Endothelial cell of umbilical vein (primary cell): ENCODE results near the gene REEP1. TPM values are rescaled to one million over a fixed set of nuclear protein-coding genes. Genes with fewer than 3 reads are reported as not detected.

ENCODE experiments used
- BruUV-seq: library from RNA; stranded (reverse); fragments of 400-500 nt; replicated peaks from 2 replicates; lab custom pipeline; 2021; lab: Mats Ljungman, UMichigan
- CTCF ChIA-PET: fragments of 300-600, 350-600 bp; sonication (Branson Sonifier 250); formaldehyde crosslinking; loops from one replicate; lab custom pipeline; 2021; ENCODE audit warnings: antibody characterized with exemption, inconsistent platforms; lab: Charles Lee
- POLR2A ChIA-PET: fragments of 300-600, 350-600 bp; sonication (Branson Sonifier 250); formaldehyde crosslinking; loops from one replicate; lab custom pipeline; 2021; ENCODE audit warnings: antibody characterized with exemption, inconsistent platforms; lab: Charles Lee
- DNase-seq: peaks from one replicate; pipeline ENCODE4 v3.0.0-alpha.2; 2011; ENCODE audit warnings: low read depth, low spot score
- FAIRE-seq: peaks from 2 replicates; lab custom pipeline; 2011; peaks lifted over from hg19 to GRCh38; lab: Jason Lieb, UNC
- H2AFZ ChIP-seq: 2 replicates; pipeline ENCODE4 v1.6.0; 2012; ENCODE audit warnings: low read depth, low read length, control low read depth, inconsistent platforms
- H3K27ac ChIP-seq: 2 replicates; pipeline ENCODE4 v1.5.1; 2011; ENCODE audit warnings: low read depth, mild to moderate bottlenecking, control low read depth, low read length, moderate library complexity; ENCODE audit not compliant: insufficient read depth
- H3K27me3 ChIP-seq, 2 experiments: 2 replicates each; pipeline versions ENCODE4 v1.6.0 to v1.6.1; 2011; ENCODE audit warnings: low read length in 2 of 2, mixed read lengths in 1 of 2; ENCODE audit not compliant: control insufficient read depth in 2 of 2, insufficient read depth in 2 of 2
- H3K36me3 ChIP-seq, 2 experiments: 2 replicates in 1 of 2; 3 replicates in 1 of 2; pipeline ENCODE4 v1.5.1; 2011; ENCODE audit warnings: low read length in 2 of 2, mild to moderate bottlenecking in 1 of 2, moderate library complexity in 1 of 2; ENCODE audit not compliant: control insufficient read depth in 2 of 2, insufficient read depth in 2 of 2; ENCODE audit errors: extremely low read depth in 1 of 2
- H3K4me1 ChIP-seq: 3 replicates; pipeline ENCODE4 v1.5.1; 2011; ENCODE audit warnings: mild to moderate bottlenecking, low read length; ENCODE audit not compliant: control insufficient read depth, insufficient read depth; ENCODE audit errors: extremely low read depth
- H3K4me2 ChIP-seq: 2 replicates; pipeline ENCODE4 v1.6.1; 2011; ENCODE audit warnings: low read length, control low read depth, mixed read lengths; ENCODE audit not compliant: insufficient read depth
- H3K4me3 ChIP-seq, 3 experiments: fragments of 200-600 bp in 1 of 3; sonication (generic), shearing (Covaris generic) in 1 of 3; replicated peaks in 1 of 3; 2 replicates each; pipeline ENCODE4 v1.5.1; 2011 to 2016; ENCODE audit warnings: control low read depth in 3 of 3, low read length in 3 of 3, mild to moderate bottlenecking in 2 of 3, inconsistent platforms in 1 of 3, low read depth in 1 of 3, moderate library complexity in 1 of 3; ENCODE audit not compliant: insufficient read depth in 1 of 3
- H3K79me2 ChIP-seq: 2 replicates; pipeline ENCODE4 v1.6.0; 2012; ENCODE audit warnings: low read length, inconsistent platforms; ENCODE audit not compliant: control insufficient read depth, insufficient read depth
- H3K9ac ChIP-seq: replicated peaks from 2 replicates; pipeline ENCODE3; 2011; ENCODE audit warnings: low read length, control low read depth; ENCODE audit not compliant: insufficient read depth; ENCODE audit errors: extremely low read depth
- H3K9me1 ChIP-seq: replicated peaks from 3 replicates; pipeline ENCODE4 v1.6.0; 2011; ENCODE audit warnings: mild to moderate bottlenecking, low read length; ENCODE audit not compliant: control insufficient read depth, insufficient read depth; ENCODE audit errors: extremely low read depth
- H3K9me3 ChIP-seq: replicated peaks from 2 replicates; pipeline ENCODE4 v1.5.1; 2012; ENCODE audit warnings: low read length, inconsistent platforms; ENCODE audit not compliant: control insufficient read depth, insufficient read depth
- H4K20me1 ChIP-seq: replicated peaks from 2 replicates; pipeline ENCODE3; 2011; ENCODE audit warnings: mild to moderate bottlenecking, low read length; ENCODE audit not compliant: control insufficient read depth, insufficient read depth; ENCODE audit errors: extremely low read depth
- CTCF ChIP-seq, 2 donors: IDR thresholded peaks; 1 replicate in 1 of 2; 2 replicates in 1 of 2; pipeline ENCODE4 v1.5.1; 2011; ENCODE audit warnings: low read length in 2 of 2, mild to moderate bottlenecking in 2 of 2, moderate library complexity in 2 of 2, control low read depth in 1 of 2, inconsistent platforms in 1 of 2, low read depth in 1 of 2; ENCODE audit not compliant: insufficient read depth in 1 of 2; ENCODE audit errors: extremely low read depth in 1 of 2
- EZH2 ChIP-seq: IDR thresholded peaks from 2 replicates; pipeline ENCODE4 v1.6.1; 2012; ENCODE audit warnings: borderline replicate concordance, low read depth, mild to moderate bottlenecking, moderate library complexity, low read length, inconsistent platforms; ENCODE audit not compliant: severe bottlenecking
- FOS ChIP-seq: IDR thresholded peaks from 2 replicates; pipeline ENCODE4 v1.6.1; 2011; ENCODE audit warnings: mild to moderate bottlenecking, low read length, moderate library complexity, borderline replicate concordance; ENCODE audit not compliant: insufficient read depth
- GATA2 ChIP-seq: IDR thresholded peaks from 2 replicates; pipeline ENCODE4 v1.7.0; 2011; ENCODE audit warnings: low read depth, mild to moderate bottlenecking, moderate library complexity, mixed read lengths, low read length; ENCODE audit not compliant: insufficient read length, insufficient read depth
- JUN ChIP-seq: IDR thresholded peaks from 2 replicates; pipeline ENCODE4 v1.6.1; 2011; ENCODE audit warnings: borderline replicate concordance, low read depth; ENCODE audit not compliant: insufficient read length, insufficient read depth
- MAX ChIP-seq: IDR thresholded peaks from 2 replicates; pipeline ENCODE4 v1.6.1; 2011; ENCODE audit not compliant: insufficient read depth, insufficient read length
- MYC ChIP-seq: IDR thresholded peaks from one replicate; pipeline ENCODE4 v1.6.1; 2011; ENCODE audit warnings: mild to moderate bottlenecking, low read depth, low read length
- POLR2A ChIP-seq: IDR thresholded peaks from 2 replicates; pipeline ENCODE4 v1.6.1; 2012; ENCODE audit warnings: low read depth, mild to moderate bottlenecking, control low read depth, low read length
- POLR2AphosphoS5 ChIP-seq: IDR thresholded peaks from 2 replicates; pipeline ENCODE4 v1.6.1; 2012; ENCODE audit warnings: low read depth, mild to moderate bottlenecking, control low read depth, low read length, moderate library complexity; ENCODE audit not compliant: insufficient read depth
- dilution Hi-C: fragments of 300-500 bp; cut with MboI; formaldehyde crosslinking; loops from one replicate; pipeline ENCODE4 v1.15.0; 2019; ENCODE audit warnings: low sequenced_read_pairs; ENCODE audit not compliant: extremely low pct_ligation_motif_present
- intact Hi-C: fragments of 100-400 bp; cut with micrococcal nuclease; formaldehyde crosslinking; loops from one replicate; pipeline ENCODE4 v1.10.0; 2022
- polyA plus RNA-seq, 4 experiments: library from polyadenylated mRNA; depleted of rRNA in 3 of 4; stranded (reverse) in 3 of 4; unstranded in 1 of 4; fragments of >200 nt; gene quantifications; 2 replicates each; pipeline versions ENCODE4 v1.2.1 to v1.2.3, GENCODE V29; 2011 to 2012; ENCODE audit warnings: missing spikeins in 1 of 4
- total RNA-seq: library from RNA; stranded (reverse); gene quantifications from 2 replicates; pipeline ENCODE4 v1.2.3, GENCODE V29; 2021

Gene REEP1
- total and polyA plus RNA-seq, 2 donors (not counting 3 experiments of a cell fraction or from before 2014, with no cell fraction given): 0.11 to 0.53 TPM

- no peak overlapping the region for H3K4me2 ChIP-seq
- DNase-seq: peak; percentile 16
- H3K9me1 ChIP-seq: no peaks in the 10 kb centered on the region
- no peak for FAIRE-seq
- intact Hi-C loops: no loop called here
- H3K36me3 ChIP-seq: peaks cover 0 to 3% of the 10 kb centered on the region in 2 experiments
- dilution Hi-C loops: no loop called here
- H3K4me1 ChIP-seq: peaks cover 13% of the 10 kb centered on the region
- H4K20me1 ChIP-seq: peaks cover 10% of the 10 kb centered on the region
- no peak overlapping the region for H3K27ac ChIP-seq
- POLR2A ChIA-PET: no interaction called here
- H3K79me2 ChIP-seq: peaks cover 94% of the 10 kb centered on the region
- CTCF ChIA-PET: interaction anchor here (1.1 to 2.3 kb wide), 2 partner anchors 9 to 187 kb away, joined by 5 to 7 read pairs; partner anchors contain the start of gene IMMT
- no peak for TF ChIP-seq GATA2
- TF ChIP-seq POLR2A: no peak
- no peak for TF ChIP-seq MAX
- TF ChIP-seq FOS: no peak
- no peak for TF ChIP-seq POLR2AphosphoS5
- TF ChIP-seq MYC: no peak
- no peak for TF ChIP-seq CTCF (IDR thresholded peaks at IDR 0.05; ENCODE audit: extremely low read depth in 1 of 2, insufficient read depth in 1 of 2, low read depth in 1 of 2, low read length in 2 of 2)
- no peak for TF ChIP-seq JUN
- TF ChIP-seq EZH2: no peak
- H3K27me3 ChIP-seq: no peaks in the 10 kb centered on the region
- H2AFZ ChIP-seq: no peak overlapping the region
- H3K9ac ChIP-seq: no peak overlapping the region
- H3K9me3 ChIP-seq: no peaks in the 10 kb centered on the region
- BruUV-seq: no TSS peak
- H3K4me3 ChIP-seq: no peak overlapping the region
Measured at GRCh38 chr2:86185517-86186212, 151.8 kb downstream of the REEP1 start.
